Measurements from ENCODE around the gene ECHS1. TPM values are rescaled to one million over a fixed set of nuclear protein-coding genes. Genes with fewer than 3 reads are reported as not detected.

Gene ECHS1
- polyA plus RNA-seq, 1 donor from 2014 or later: 122 TPM

DNA sequence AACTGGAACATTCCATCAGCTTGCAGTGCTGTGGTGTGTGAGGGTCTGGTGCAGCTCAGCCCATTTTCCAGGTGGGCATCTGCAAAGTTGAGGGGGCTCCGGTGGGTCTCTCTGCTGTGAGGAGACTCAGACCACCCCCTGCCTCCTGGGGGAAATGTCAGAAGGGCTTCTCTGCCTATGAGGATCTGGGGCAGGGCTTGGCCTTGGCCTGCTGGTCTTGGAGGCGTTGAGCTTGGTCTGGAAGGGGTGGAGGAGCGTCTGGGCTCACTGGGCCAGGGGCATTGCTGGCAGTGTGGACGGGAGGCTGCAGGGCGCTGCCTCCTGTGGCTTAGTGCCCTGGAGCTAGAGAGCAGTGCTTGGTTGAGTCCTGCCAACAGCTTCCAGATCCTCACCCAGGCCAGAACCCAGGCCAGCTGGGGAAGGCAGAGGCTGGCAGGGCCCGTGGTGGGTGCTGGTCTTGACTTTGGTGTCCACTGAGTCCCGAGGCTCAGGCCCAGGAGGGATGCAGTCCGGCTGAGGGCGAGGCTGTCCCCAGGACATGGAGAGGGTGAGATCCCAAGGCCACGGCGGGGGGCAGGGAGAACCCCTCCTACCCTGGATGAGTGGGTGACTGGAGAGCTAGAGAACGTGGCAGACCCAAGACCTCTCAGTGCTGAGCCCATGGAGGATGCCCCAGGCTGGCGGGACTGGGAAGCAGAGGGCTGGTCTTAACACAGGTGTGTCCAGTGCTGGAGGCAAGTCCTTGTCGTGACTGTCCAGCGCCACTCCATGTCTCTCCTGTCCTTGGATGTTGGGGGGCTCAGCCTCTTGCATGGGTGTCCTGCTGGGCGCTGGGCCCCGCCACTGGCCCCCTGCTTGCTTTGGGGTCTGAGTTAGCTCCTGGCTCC lies 48.4 kb upstream of the ECHS1 start:
- H3K4me2 ChIP-seq (ENCODE audit: low read length): no peak overlapping the region
- no peak overlapping the region for H3K9ac ChIP-seq (ENCODE audit: low read length)
- TF ChIP-seq EZH2 (IDR thresholded peaks at IDR 0.05; ENCODE audit: borderline replicate concordance, insufficient read depth, low read length, poor library complexity, severe bottlenecking): no peak
- TF ChIP-seq SMC3 (conservative IDR thresholded peaks at IDR 0.05; ENCODE audit: poor library complexity): no peak
- no peak for TF ChIP-seq EP300 (conservative IDR thresholded peaks at IDR 0.05; ENCODE audit: poor library complexity, severe bottlenecking)
- H3K79me2 ChIP-seq (replicated peaks; ENCODE audit: insufficient read depth, low read length): no peaks in the 10 kb centered on the region
- H2AFZ ChIP-seq (ENCODE audit: low read depth, low read length): no peak overlapping the region
- H3K36me3 ChIP-seq (ENCODE audit: insufficient read depth, low read length): no peaks in the 10 kb centered on the region
- H3F3A ChIP-seq (ENCODE audit: insufficient read depth, low read length, poor library complexity, severe bottlenecking): no peaks in the 10 kb centered on the region
- H3K9me3 ChIP-seq (ENCODE audit: low read length): no peaks in the 10 kb centered on the region
- H3K4me3 ChIP-seq (ENCODE audit: low read length): no peak overlapping the region
- no peaks in the 10 kb centered on the region for H3K9me2 ChIP-seq (ENCODE audit: insufficient read depth, low read length)
- no peaks in the 10 kb centered on the region for H4K20me1 ChIP-seq (ENCODE audit: insufficient read depth)
- no peak overlapping the region for H3K27ac ChIP-seq (ENCODE audit: low read length)
- H3K27me3 ChIP-seq (ENCODE audit: insufficient read depth, low read depth, low read length): no peaks in the 10 kb centered on the region

DNA sequence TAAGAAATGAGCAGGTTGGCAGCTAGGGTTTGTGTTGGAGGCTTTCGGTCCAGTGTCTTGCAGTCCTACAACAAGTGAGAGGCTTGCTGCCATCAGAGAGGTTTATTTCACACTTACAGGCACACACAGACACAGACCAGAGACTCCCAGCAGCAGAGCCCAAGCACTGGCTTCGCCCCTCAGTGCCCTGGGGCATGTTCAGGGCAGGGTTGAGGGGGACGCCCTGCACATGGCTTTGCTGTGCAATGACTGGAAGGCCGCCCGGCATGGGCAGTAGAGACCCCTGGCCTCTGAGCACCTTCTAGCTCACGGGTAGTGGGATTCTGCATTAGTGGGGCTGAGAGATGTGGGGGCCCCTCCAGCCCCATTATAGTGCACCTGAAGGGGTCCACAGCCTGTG lies 47.4 kb upstream of the ECHS1 start:
- Histone ChIP-seq H3K4me2 (ENCODE audit: low read length) (no peak overlapping the region), H3K27me3 (ENCODE audit: insufficient read depth, low read depth, low read length) (no peaks in the 10 kb centered on the region), H3K27ac (ENCODE audit: low read length) (no peak overlapping the region), H3K79me2 (replicated peaks; ENCODE audit: insufficient read depth, low read length) (no peaks in the 10 kb centered on the region), H3K9me2 (ENCODE audit: insufficient read depth, low read length) (no peaks in the 10 kb centered on the region), H3F3A (ENCODE audit: insufficient read depth, low read length, poor library complexity, severe bottlenecking) (no peaks in the 10 kb centered on the region), H4K20me1 (ENCODE audit: insufficient read depth) (no peaks in the 10 kb centered on the region), H3K9me3 (ENCODE audit: low read length) (no peaks in the 10 kb centered on the region), H2AFZ (ENCODE audit: low read depth, low read length) (no peak overlapping the region), H3K36me3 (ENCODE audit: insufficient read depth, low read length) (no peaks in the 10 kb centered on the region), H3K4me3 (ENCODE audit: low read length) (no peak overlapping the region), H3K9ac (ENCODE audit: low read length) (no peak overlapping the region)
- TF ChIP-seq, protein P1, sequence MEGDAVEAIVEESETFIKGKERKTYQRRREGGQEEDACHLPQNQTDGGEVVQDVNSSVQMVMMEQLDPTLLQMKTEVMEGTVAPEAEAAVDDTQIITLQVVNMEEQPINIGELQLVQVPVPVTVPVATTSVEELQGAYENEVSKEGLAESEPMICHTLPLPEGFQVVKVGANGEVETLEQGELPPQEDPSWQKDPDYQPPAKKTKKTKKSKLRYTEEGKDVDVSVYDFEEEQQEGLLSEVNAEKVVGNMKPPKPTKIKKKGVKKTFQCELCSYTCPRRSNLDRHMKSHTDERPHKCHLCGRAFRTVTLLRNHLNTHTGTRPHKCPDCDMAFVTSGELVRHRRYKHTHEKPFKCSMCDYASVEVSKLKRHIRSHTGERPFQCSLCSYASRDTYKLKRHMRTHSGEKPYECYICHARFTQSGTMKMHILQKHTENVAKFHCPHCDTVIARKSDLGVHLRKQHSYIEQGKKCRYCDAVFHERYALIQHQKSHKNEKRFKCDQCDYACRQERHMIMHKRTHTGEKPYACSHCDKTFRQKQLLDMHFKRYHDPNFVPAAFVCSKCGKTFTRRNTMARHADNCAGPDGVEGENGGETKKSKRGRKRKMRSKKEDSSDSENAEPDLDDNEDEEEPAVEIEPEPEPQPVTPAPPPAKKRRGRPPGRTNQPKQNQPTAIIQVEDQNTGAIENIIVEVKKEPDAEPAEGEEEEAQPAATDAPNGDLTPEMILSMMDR (IDR thresholded peaks at IDR 0.05; ENCODE audit: poor library complexity, severe bottlenecking): no peak
- TF ChIP-seq EZH2 (IDR thresholded peaks at IDR 0.05; ENCODE audit: borderline replicate concordance, insufficient read depth, low read length, poor library complexity, severe bottlenecking): no peak

GRCh38 chr10:133420028-133420427 lies 46.9 kb upstream of the ECHS1 start:
- H3K79me2 ChIP-seq (replicated peaks; ENCODE audit: insufficient read depth, low read length): no peaks in the 10 kb centered on the region
- H3K9ac ChIP-seq (ENCODE audit: low read length): no peak overlapping the region
- H3K27ac ChIP-seq (ENCODE audit: low read length): no peak overlapping the region
- no peak overlapping the region for H2AFZ ChIP-seq (ENCODE audit: low read depth, low read length)
- TF ChIP-seq SMC3 (conservative IDR thresholded peaks at IDR 0.05; ENCODE audit: poor library complexity) (no peak), TAF1 (IDR thresholded peaks at IDR 0.05; ENCODE audit: low read depth) (no peak), EZH2 (IDR thresholded peaks at IDR 0.05; ENCODE audit: borderline replicate concordance, insufficient read depth, low read length, poor library complexity, severe bottlenecking) (no peak), POLR2AphosphoS5 (IDR thresholded peaks at IDR 0.05) (no peak), MXI1 (conservative IDR thresholded peaks at IDR 0.05; ENCODE audit: poor library complexity, severe bottlenecking) (no peak), RAD21 (conservative IDR thresholded peaks at IDR 0.05) (no peak)
- TF ChIP-seq, protein P1 (IDR thresholded peaks at IDR 0.05; ENCODE audit: poor library complexity, severe bottlenecking): no peak
- TF ChIP-seq, protein P2, sequence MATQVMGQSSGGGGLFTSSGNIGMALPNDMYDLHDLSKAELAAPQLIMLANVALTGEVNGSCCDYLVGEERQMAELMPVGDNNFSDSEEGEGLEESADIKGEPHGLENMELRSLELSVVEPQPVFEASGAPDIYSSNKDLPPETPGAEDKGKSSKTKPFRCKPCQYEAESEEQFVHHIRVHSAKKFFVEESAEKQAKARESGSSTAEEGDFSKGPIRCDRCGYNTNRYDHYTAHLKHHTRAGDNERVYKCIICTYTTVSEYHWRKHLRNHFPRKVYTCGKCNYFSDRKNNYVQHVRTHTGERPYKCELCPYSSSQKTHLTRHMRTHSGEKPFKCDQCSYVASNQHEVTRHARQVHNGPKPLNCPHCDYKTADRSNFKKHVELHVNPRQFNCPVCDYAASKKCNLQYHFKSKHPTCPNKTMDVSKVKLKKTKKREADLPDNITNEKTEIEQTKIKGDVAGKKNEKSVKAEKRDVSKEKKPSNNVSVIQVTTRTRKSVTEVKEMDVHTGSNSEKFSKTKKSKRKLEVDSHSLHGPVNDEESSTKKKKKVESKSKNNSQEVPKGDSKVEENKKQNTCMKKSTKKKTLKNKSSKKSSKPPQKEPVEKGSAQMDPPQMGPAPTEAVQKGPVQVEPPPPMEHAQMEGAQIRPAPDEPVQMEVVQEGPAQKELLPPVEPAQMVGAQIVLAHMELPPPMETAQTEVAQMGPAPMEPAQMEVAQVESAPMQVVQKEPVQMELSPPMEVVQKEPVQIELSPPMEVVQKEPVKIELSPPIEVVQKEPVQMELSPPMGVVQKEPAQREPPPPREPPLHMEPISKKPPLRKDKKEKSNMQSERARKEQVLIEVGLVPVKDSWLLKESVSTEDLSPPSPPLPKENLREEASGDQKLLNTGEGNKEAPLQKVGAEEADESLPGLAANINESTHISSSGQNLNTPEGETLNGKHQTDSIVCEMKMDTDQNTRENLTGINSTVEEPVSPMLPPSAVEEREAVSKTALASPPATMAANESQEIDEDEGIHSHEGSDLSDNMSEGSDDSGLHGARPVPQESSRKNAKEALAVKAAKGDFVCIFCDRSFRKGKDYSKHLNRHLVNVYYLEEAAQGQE (IDR thresholded peaks at IDR 0.05; ENCODE audit: borderline replicate concordance): no peak
- H3K4me3 ChIP-seq (ENCODE audit: low read length): no peak overlapping the region
- no peaks in the 10 kb centered on the region for H3K36me3 ChIP-seq (ENCODE audit: insufficient read depth, low read length)
- H3F3A ChIP-seq (ENCODE audit: insufficient read depth, low read length, poor library complexity, severe bottlenecking): no peaks in the 10 kb centered on the region
- H3K27me3 ChIP-seq (ENCODE audit: insufficient read depth, low read depth, low read length): no peaks in the 10 kb centered on the region
- H3K9me3 ChIP-seq (ENCODE audit: low read length): no peaks in the 10 kb centered on the region
- no peak overlapping the region for H3K4me2 ChIP-seq (ENCODE audit: low read length)
- no peaks in the 10 kb centered on the region for H4K20me1 ChIP-seq (ENCODE audit: insufficient read depth)
- H3K9me2 ChIP-seq (ENCODE audit: insufficient read depth, low read length): no peaks in the 10 kb centered on the region

All from neural cell (in vitro differentiated cells).